GM23248 (cell line): ENCODE measurements around the gene FCN2.

Source experiments
- EZH2 ChIP-seq: fragments of 200-600 bp; sonication (generic); IDR thresholded peaks from 2 replicates; pipeline ENCODE4 v1.6.1; 2018; ENCODE audit warnings: antibody characterized with exemption, mild to moderate bottlenecking; ENCODE audit not compliant: insufficient read depth, poor library complexity, severe bottlenecking
- EZH2phosphoT487 ChIP-seq: fragments of 200-600 bp; sonication (generic); IDR thresholded peaks from 2 replicates; pipeline ENCODE4 v1.6.1; 2018; ENCODE audit warnings: antibody characterized with exemption, moderate library complexity, mild to moderate bottlenecking, low read depth; ENCODE audit not compliant: insufficient read depth

DNA sequence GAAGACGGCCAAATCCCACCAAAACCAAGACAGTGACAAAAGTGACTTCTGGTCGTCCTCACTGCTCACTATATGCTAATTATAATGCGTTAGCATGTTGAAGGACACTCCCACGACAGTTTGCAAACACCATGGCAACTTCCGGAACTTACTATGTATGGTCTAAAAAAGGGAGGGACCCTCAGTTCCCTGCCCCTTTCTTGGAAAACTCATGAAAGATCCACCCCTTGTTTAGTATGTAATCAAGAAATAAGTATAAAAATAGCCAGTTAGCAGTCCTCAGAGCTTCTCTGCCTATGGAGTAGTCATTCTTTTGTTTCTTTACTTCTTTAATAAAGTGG, 9.5 kb downstream of the FCN2 start:
- TF ChIP-seq EZH2phosphoT487 = no peak
- TF ChIP-seq EZH2 = no peak
